SK-MEL-5 (cell line): Measurements from ENCODE around the gene GJD3. TPM values are rescaled to one million over a fixed set of nuclear protein-coding genes. Genes with fewer than 3 reads are reported as not detected.

Experiments used
- DNase-seq: peaks from one replicate; pipeline ENCODE4 v3.0.0-alpha.2; 2016; ENCODE audit warnings: low read depth, low spot score
- in situ Hi-C: cut with HindIII; loops from 2 replicates; pipeline ENCODE4 v1.10.0; 2016; ENCODE audit warnings: low sequenced_read_pairs, high pct_unique_total_duplicates, low pct_unique_long_range_greater_than_20kb
- total RNA-seq: library from RNA; depleted of rRNA; stranded (reverse); fragments of >200 nt; shearing (Covaris generic); gene quantifications from 2 replicates; pipeline ENCODE4 v1.2.3, GENCODE V29; 2014

GJD3 gene
- total RNA-seq, 1 experiment from 2014 or later: not detected

- DNase-seq: no peak
- in situ Hi-C loops: no loop called here
These were observed 43.0 kb downstream of the GJD3 start for GRCh38 chr17:40321524-40321929.

DNA sequence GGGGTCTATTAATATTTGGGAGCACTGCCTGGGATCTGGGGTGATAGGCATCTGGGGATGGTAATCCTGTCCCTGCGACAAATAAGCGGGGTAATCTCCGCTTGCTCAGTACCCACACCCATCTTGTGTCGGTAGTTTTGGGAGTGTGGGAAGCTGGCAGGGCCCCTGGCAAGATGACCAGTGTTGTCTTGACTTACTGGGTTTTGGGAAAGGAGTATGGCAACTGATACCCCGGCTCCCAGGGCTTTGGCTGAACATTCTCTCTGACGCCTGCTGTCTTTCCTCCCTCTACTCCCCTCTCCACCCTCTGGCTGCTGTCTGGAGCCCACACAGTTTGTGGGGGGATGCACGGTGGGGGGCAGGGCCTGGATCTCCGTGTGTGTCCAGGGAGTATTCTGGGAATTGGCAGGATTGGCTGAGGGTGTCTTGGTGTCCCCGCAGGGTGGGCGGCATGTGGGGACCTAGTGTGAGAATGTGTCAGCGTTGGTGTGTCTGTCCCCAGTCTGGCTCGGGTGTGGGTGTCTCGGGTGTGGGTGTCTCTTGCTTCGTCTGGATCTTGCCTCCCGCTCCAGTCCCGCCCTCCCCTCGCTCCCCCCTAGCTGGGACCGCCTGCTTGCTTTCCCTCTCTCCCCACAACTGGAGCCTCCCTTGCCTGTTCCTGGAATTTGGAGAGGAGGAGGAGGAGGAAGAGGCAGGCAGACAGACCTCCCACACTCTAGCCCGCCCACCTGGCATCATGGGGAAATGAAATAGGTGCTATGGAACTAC lies 43.6 kb downstream of the GJD3 start:
- in situ Hi-C loops: no loop called here

GRCh38 chr17:40319651-40320540 lies 44.6 kb downstream of the GJD3 start:
- no peak for DNase-seq
- in situ Hi-C loops: no loop called here

More for the DNA sequence above, 43.6 kb downstream of the GJD3 start:
- DNase-seq: no peak

DNA sequence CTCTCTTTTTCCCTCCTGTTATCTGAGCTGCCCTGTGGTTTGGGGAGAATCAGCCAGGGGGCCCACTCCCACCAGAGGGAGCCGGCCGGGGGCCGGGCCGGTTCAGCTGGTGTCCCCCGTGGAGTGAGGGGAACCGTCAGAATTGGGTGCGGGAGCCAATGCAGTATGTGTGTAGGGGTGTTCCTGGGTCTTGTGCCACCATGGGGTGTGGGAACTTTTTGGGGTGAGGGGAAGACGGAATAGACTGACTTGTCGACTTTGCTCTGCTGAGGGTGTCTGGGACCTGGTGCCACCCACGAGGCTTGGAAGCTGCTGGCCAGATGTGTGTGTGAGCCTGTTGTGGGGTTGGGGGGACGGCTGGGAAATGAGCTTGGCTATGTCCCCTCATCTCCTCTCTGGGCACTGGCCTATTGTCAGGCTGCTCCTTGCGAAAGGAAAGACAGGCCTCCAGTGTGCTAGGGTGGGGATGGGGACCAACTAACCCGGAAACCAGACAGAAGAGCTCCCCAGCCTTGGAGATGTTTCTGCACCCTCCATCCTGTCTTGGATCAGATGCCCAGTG lies 45.6 kb downstream of the GJD3 start:
- in situ Hi-C loops: no loop called here
- DNase-seq: no peak

DNA sequence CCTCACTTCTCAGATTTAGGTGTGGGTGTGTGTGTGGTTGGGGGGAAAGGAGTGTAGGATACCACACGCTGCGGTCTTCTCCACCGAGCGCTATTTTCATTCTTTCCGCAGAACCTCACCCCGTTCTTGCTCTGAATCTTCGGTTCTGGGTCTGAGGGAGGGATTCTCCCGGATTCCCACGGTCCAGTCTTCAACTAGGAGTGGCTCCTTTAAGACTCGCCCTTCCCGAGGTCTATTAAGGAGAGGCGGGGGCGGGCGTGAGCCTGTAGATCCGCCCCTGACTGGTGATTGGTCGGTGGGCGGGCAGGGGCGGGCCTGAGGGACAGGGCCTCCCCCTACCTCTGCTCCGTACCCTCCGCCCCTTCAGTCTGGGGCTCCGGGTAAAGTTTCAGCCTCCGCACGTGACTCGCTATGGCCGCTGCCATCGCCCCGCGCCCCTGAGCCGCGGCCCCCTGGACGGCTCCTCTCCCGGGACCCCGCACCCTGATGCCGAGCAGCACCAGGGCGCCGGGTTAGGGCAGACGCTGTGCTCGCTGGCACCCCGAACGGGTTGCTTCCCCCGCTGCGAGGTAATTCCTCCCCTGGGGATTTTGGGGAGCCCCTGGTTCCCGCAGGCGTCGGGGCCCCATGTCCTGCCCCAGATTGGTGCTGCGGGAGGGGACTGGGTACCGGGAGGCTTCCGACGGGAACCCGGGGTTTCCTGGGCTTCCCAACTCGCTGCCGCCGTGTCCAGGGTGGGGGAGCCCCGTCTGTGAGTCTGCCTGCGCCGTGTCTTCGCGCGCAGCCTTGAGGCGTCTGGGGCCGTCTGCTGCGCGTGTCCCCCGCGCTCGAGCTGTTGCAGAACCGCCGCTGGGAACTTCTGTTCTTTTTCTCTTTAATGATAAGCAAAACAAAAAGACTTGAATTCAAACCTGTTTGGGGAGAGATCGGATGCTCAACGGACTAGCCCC lies 46.4 kb downstream of the GJD3 start:
- in situ Hi-C loops: no loop called here
- DNase-seq: peak; percentile 95

- in situ Hi-C loops: no loop called here
These were observed 47.1 kb downstream of the GJD3 start for GRCh38 chr17:40317345-40317873.

DNA sequence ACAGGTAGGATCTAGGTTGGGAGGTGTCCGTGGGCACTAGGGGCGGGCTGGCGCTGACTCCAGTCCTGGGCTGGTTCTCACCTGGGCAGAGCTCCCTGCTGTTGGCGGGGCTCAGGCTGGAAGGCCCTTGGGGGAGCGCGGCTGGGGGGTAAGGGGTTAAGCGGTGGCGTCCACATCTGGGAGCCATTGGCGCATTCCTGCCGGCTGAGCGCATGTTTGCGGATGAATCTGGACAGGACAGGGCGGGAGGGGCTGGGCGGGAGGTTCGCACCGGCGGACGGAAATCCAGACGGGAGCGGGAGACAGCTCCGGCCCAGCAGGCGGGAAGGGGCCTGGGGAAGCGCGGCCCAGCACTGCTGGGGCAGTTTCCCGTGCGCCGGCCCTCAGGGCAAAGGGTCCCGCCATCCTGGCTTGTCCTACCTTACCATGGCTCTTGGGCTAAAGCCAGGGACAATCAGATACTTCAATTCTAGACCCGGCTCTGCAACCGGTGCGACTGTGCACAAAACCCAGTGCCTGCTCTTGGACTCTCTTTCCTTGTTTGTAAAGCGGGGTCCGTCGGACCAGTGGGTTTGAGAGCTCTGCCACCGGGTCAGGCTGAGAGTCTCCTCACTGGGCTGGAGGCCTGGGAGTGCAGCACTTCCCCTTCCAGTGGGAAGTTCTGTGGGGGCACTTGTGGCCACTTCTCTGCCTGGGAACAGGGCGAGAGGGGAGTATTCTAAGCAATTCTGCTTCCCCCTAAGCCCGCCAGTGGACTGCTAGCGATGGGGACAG lies 47.8 kb downstream of the GJD3 start:
- in situ Hi-C loops: no loop called here
- DNase-seq: no peak

More at GRCh38 chr17:40317345-40317873, 47.1 kb downstream of the GJD3 start:
- peak; percentile 52 for DNase-seq

DNA sequence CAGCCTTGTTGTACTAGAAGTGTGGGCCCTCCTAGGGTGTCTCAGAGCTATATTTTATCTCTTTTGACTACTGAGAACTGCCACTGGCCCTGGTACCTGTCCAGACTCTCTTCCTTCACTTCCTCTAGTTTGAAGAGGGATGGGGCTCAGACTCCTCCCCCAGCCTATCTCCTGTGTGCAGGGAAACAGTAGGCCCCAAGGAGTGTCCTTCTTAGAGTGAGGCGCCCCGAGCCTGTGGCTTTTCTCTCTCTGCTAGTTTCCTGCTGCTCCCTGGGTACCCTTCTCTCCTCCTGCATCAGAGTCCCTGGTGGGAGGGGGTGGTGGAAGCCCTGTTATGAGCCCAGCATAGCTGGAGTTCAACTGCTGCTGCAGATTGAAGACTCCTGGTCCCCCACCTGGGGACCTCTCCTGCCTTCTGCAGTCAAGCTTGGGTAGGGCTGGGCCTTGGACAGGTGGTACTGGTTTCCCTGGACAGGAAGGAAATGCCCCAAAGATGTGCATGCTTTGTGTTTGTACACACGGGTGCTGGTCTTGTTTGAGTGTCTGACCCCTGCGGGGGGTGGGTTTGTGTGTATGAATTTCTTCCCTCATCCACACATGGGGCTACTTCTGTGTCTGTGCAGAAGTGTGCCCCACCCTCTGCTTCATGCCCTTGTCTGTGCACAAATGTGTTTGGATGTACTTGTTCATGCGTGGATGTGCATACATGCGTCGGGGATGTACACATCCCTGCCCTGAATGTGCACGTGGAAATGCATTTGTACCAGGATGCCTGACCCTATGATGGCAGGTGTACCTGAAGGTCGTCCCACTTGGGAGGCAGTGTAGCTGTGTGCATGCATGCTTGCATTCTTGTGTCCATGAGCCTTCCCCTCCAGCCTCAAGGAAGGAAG lies 48.6 kb downstream of the GJD3 start:
- no peak for DNase-seq
- in situ Hi-C loops: no loop called here

DNA sequence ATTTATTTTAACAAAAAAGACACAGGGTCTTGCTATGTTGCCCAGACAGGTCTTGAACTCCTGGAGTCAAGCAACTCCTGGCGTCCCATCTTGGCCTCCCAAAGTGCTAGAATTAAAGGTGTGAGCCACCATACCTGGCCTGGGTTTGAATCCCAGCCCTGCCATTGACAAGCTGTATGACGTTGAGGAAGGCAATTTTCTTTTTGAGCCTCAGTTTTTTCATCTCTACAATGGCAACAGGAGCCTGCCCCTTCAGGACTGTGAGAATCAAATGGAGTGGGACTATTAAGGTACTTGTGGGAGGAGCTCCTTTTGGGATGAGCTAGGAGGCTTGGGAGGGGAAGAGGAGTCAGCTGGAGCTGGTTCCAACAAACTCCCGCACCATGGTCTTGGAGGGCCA lies 49.3 kb downstream of the GJD3 start:
- DNase-seq: no peak
- in situ Hi-C loops: no loop called here

- peak; percentile 79 for DNase-seq
- in situ Hi-C loops: no loop called here
These were observed 50.0 kb downstream of the GJD3 start for GRCh38 chr17:40314584-40314956.

GRCh38 chr17:40313668-40314583 lies 50.6 kb downstream of the GJD3 start:
- no peak for DNase-seq
- in situ Hi-C loops: no loop called here
